Measurements from ENCODE around the gene DISP2. TPM values are rescaled to one million over a fixed set of nuclear protein-coding genes. Genes with fewer than 3 reads are reported as not detected.

The DISP2 gene
- total RNA-seq, 1 experiment from 2014 or later, result 0.35 TPM

GRCh38 chr15:40331637-40332036, 26.4 kb upstream of the DISP2 start:
- Histone ChIP-seq H3K4me1 (replicated peaks; ENCODE audit: insufficient read depth) (peaks cover 12% of the 10 kb centered on the region), H3K27me3 (ENCODE audit: insufficient read depth, low read depth) (no peaks in the 10 kb centered on the region), H3K9me3 (ENCODE audit: insufficient read depth, low read depth) (no peaks in the 10 kb centered on the region), H4K20me1 (ENCODE audit: insufficient read depth) (0 out of 2 replicates have a peak, but pooled peaks cover 3% of the 10 kb centered on the region), H3K4me3 (no peak overlapping the region), H3K79me2 (ENCODE audit: low read depth) (peaks cover 9% of the 10 kb centered on the region), H3K27ac (no peak overlapping the region), H2AFZ (no peak overlapping the region), H3K36me3 (ENCODE audit: low read depth) (no peaks in the 10 kb centered on the region), H3K4me2 (no peak overlapping the region), H3K9me2 (ENCODE audit: insufficient read depth) (no peaks in the 10 kb centered on the region), H3F3A (ENCODE audit: insufficient read depth, low read depth) (peaks cover 77% of the 10 kb centered on the region)
- TF ChIP-seq EZH2 (IDR thresholded peaks at IDR 0.05; ENCODE audit: low read depth), result no peak
- no peak for TF ChIP-seq CTCF (conservative IDR thresholded peaks at IDR 0.05)
- BruUV-seq (replicated peaks), result no TSS peak
- ChIA-PET POLR2A (ENCODE audit: unreplicated experiment) (interaction anchor here (0.9 kb wide), 1 partner anchor 10 kb away, joined by 3 read pairs; no protein-coding TSS in a partner anchor), CTCF (no interaction called here)
- DNase-seq, result no peak
- intact Hi-C loops (cut with micrococcal nuclease; ENCODE audit: unreplicated experiment), result no loop called here

- Histone ChIP-seq H3K4me2 (no peak overlapping the region), H3K4me1 (replicated peaks; ENCODE audit: insufficient read depth) (peaks cover 18% of the 10 kb centered on the region), H3K9me2 (ENCODE audit: insufficient read depth) (no peaks in the 10 kb centered on the region), H3K9me3 (ENCODE audit: insufficient read depth, low read depth) (no peaks in the 10 kb centered on the region), H3K27ac (no peak overlapping the region), H4K20me1 (ENCODE audit: insufficient read depth) (0 out of 2 replicates have a peak, but pooled peaks cover 3% of the 10 kb centered on the region), H3K4me3 (no peak overlapping the region), H3K36me3 (ENCODE audit: low read depth) (0 out of 2 replicates have a peak, but pooled peaks cover under 1% of the 10 kb centered on the region), H2AFZ (no peak overlapping the region), H3F3A (ENCODE audit: insufficient read depth, low read depth) (peaks cover 83% of the 10 kb centered on the region), H3K79me2 (ENCODE audit: low read depth) (peaks cover 16% of the 10 kb centered on the region), H3K27me3 (ENCODE audit: insufficient read depth, low read depth) (no peaks in the 10 kb centered on the region)
- DNase-seq, result no peak
- POLR2A ChIA-PET (ENCODE audit: unreplicated experiment), result interaction anchor here (0.6 to 0.9 kb wide), 2 partner anchors 11 to 213 kb away, joined by 3 to 5 read pairs; no protein-coding TSS in a partner anchor
- TF ChIP-seq CTCF (conservative IDR thresholded peaks at IDR 0.05), result no peak
- TF ChIP-seq EZH2 (IDR thresholded peaks at IDR 0.05; ENCODE audit: low read depth), result no peak
- CTCF ChIA-PET, result interaction anchor here (0.6 to 1.1 kb wide), 2 partner anchors 10 to 453 kb away, joined by 3 to 6 read pairs; no protein-coding TSS in a partner anchor
- no TSS peak for BruUV-seq (replicated peaks)
- intact Hi-C loops (cut with micrococcal nuclease; ENCODE audit: unreplicated experiment), result no loop called here
Measured at GRCh38 chr15:40332113-40332781, 25.8 kb upstream of the DISP2 start.

DNA sequence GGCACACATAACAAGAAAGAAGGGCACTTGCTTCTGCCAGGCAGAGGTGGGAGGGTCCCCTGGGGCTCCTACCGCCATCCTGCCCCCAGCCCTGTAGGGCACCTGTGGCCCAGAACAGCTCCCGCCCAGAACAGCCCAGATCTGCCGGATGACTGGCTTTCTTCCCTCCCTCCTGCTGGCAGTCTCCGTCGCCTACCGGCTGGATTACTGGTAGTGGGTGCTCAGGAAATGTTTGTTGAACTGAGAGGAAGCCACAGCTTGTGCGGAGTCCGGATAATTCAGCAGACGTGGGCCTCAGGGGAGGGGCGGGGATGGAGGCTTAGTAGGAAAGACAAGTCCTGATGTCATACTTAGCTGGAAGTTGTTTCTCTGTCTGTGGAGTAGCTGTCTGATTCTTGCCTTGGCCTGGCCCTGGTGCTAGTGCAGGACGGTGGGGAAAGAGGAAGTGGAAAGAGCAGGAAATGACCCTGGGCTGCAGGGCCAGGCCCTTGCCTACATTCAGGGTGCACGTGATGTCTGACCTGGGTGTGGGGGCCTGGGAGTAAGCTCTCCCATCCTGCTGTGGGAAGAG, 24.0 kb upstream of the DISP2 start:
- H3K4me1 ChIP-seq (replicated peaks; ENCODE audit: insufficient read depth), result peaks cover 31% of the 10 kb centered on the region
- H3K36me3 ChIP-seq (ENCODE audit: low read depth), result peaks cover 14% of the 10 kb centered on the region; the same call in 1 of the 2 replicates
- DNase-seq, result no peak
- peaks cover 89% of the 10 kb centered on the region for H3F3A ChIP-seq (ENCODE audit: insufficient read depth, low read depth)
- H3K9me2 ChIP-seq (ENCODE audit: insufficient read depth), result no peaks in the 10 kb centered on the region
- no peak overlapping the region for H3K4me2 ChIP-seq
- H3K79me2 ChIP-seq (ENCODE audit: low read depth), result peaks cover 31% of the 10 kb centered on the region
- H3K9me3 ChIP-seq (ENCODE audit: insufficient read depth, low read depth), result no peaks in the 10 kb centered on the region
- CTCF ChIA-PET, result no interaction called here
- no TSS peak for BruUV-seq (replicated peaks)
- H4K20me1 ChIP-seq (ENCODE audit: insufficient read depth), result 0 out of 2 replicates have a peak, but pooled peaks cover 3% of the 10 kb centered on the region
- POLR2A ChIA-PET (ENCODE audit: unreplicated experiment), result interaction anchor here (0.7 kb wide), 1 partner anchor 551 kb away, joined by 5 read pairs; no protein-coding TSS in a partner anchor
- no peak overlapping the region for H3K27ac ChIP-seq
- H3K27me3 ChIP-seq (ENCODE audit: insufficient read depth, low read depth), result no peaks in the 10 kb centered on the region
- no peak for TF ChIP-seq CTCF (conservative IDR thresholded peaks at IDR 0.05)
- TF ChIP-seq EZH2 (IDR thresholded peaks at IDR 0.05; ENCODE audit: low read depth), result no peak
- intact Hi-C loops (cut with micrococcal nuclease; ENCODE audit: unreplicated experiment), result no loop called here
- no peak overlapping the region for H3K4me3 ChIP-seq
- no peak overlapping the region for H2AFZ ChIP-seq
